ENCODE measurements around the gene BUB1.

The BUB1 gene

GRCh38 chr2:110682872-110683271, 5.0 kb upstream of the BUB1 start:
- intact Hi-C loops (cut with DNase I; ENCODE audit: low total_unique reads) = loop anchor here (10.0 kb wide), 1 partner anchor 52 kb away; the partner anchor contains the start of gene ACOXL
- no peak for TF ChIP-seq CTCF (IDR thresholded peaks at IDR 0.05)

GRCh38 chr2:110682267-110682666, 4.4 kb upstream of the BUB1 start:
- no peaks in the 10 kb centered on the region for H3K36me3 ChIP-seq
- intact Hi-C loops (cut with DNase I; ENCODE audit: low total_unique reads) = loop anchor here (10.0 kb wide), 1 partner anchor 53 kb away; the partner anchor contains the start of gene ACOXL

More at GRCh38 chr2:110682872-110683271, 5.0 kb upstream of the BUB1 start:
- Histone ChIP-seq H3K4me1 (peaks cover 0 to 9% (median 7%) of the 10 kb centered on the region in 4 donors), H3K27me3 (no peaks in the 10 kb centered on the region), H3K9me3 (peaks cover 0 to 3% (median 0%) of the 10 kb centered on the region in 3 donors), H3K27ac (no peak overlapping the region), H3K4me3 (no peak overlapping the region), H3K36me3 (no peaks in the 10 kb centered on the region)
- no peak for DNase-seq

GRCh38 chr2:110680709-110681108, 2.8 kb upstream of the BUB1 start:
- H3K27ac ChIP-seq = no peak overlapping the region
- no peaks in the 10 kb centered on the region for H3K27me3 ChIP-seq
- intact Hi-C loops (cut with DNase I; ENCODE audit: low total_unique reads) = loop anchor here (10.0 kb wide), 1 partner anchor 54 kb away; the partner anchor contains the start of gene ACOXL
- no peaks in the 10 kb centered on the region for H3K9me3 ChIP-seq
- no peak for DNase-seq
- TF ChIP-seq CTCF (IDR thresholded peaks at IDR 0.05) = no peak
- H3K4me1 ChIP-seq = peaks cover 0 to 14% (median 12%) of the 10 kb centered on the region in 4 donors
- H3K36me3 ChIP-seq = no peaks in the 10 kb centered on the region
- no peak overlapping the region for H3K4me3 ChIP-seq

More at GRCh38 chr2:110682267-110682666, 4.4 kb upstream of the BUB1 start:
- no peak overlapping the region for H3K4me3 ChIP-seq
- H3K9me3 ChIP-seq = peaks cover 0 to under 1% (median 0%) of the 10 kb centered on the region in 3 donors
- no peaks in the 10 kb centered on the region for H3K27me3 ChIP-seq
- H3K27ac ChIP-seq = no peak overlapping the region
- DNase-seq = no peak
- no peak for TF ChIP-seq CTCF (IDR thresholded peaks at IDR 0.05)
- peaks cover 0 to 14% (median 12%) of the 10 kb centered on the region in 4 donors for H3K4me1 ChIP-seq

- intact Hi-C loops (cut with DNase I; ENCODE audit: low total_unique reads) = loop anchor here (5.0 to 10.0 kb wide), 2 partner anchors 55 to 77 kb away; partner anchors contain the start of gene ACOXL
- Histone ChIP-seq H3K27ac (peak overlapping the region in 1 of 2 donors; percentile 91), H3K27me3 (no peaks in the 10 kb centered on the region), H3K4me1 (peaks cover 0 to 14% (median 14%) of the 10 kb centered on the region in 4 donors), H3K4me3 (no peak overlapping the region), H3K9me3 (no peaks in the 10 kb centered on the region), H3K36me3 (no peaks in the 10 kb centered on the region)
- no peak for TF ChIP-seq CTCF (IDR thresholded peaks at IDR 0.05)
- no peak for DNase-seq
These were observed 2.0 kb upstream of the BUB1 start for GRCh38 chr2:110679865-110680264.

- TF ChIP-seq CTCF (IDR thresholded peaks at IDR 0.05) = no peak
- Histone ChIP-seq H3K36me3 (no peaks in the 10 kb centered on the region), H3K9me3 (no peaks in the 10 kb centered on the region), H3K27me3 (no peaks in the 10 kb centered on the region), H3K27ac (peak overlapping the region; percentile 82 to 91), H3K4me1 (peaks cover 0 to 15% (median 14%) of the 10 kb centered on the region in 4 donors), H3K4me3 (peak overlapping the region; percentile 62 to 64)
- intact Hi-C loops (cut with DNase I; ENCODE audit: low total_unique reads) = loop anchor here (5.0 kb wide), 1 partner anchor 78 kb away; no protein-coding TSS in a partner anchor
- DNase-seq = peak in 1 of 2 donors; percentile 30
These were observed 1.5 kb upstream of the BUB1 start for GRCh38 chr2:110679337-110679707.

Measured in tibial artery (tissue), 4 donors.